Skeletal muscle tissue (tissue), 4 donors: ENCODE data around the gene ATG2A. TPM values are rescaled to one million over a fixed set of nuclear protein-coding genes. Genes with fewer than 3 reads are reported as not detected.

ENCODE experiments used
- H3K27ac ChIP-seq: one replicate; pipeline ENCODE4 v1.7.0; 2013; ENCODE audit warnings: mild to moderate bottlenecking, low read depth, low read length, inconsistent platforms
- H3K27me3 ChIP-seq, 3 donors: one replicate each; pipeline ENCODE4 v1.7.0; 2013; ENCODE audit warnings: low read length in 3 of 3; ENCODE audit not compliant: control insufficient read depth in 3 of 3, insufficient read depth in 3 of 3
- H3K36me3 ChIP-seq, 3 donors: one replicate each; pipeline ENCODE4 v1.7.0; 2013; ENCODE audit warnings: low read length in 3 of 3; ENCODE audit not compliant: control insufficient read depth in 3 of 3, insufficient read depth in 3 of 3
- H3K4me1 ChIP-seq, 3 donors: one replicate each; pipeline ENCODE4 v1.7.0; 2013; ENCODE audit warnings: low read length in 3 of 3, mild to moderate bottlenecking in 3 of 3; ENCODE audit not compliant: control insufficient read depth in 3 of 3, insufficient read depth in 3 of 3
- H3K4me3 ChIP-seq, 3 donors: one replicate each; pipeline ENCODE4 v1.7.0; 2013; ENCODE audit warnings: low read length in 3 of 3
- H3K9ac ChIP-seq, 3 donors: one replicate each; pipeline ENCODE4 v1.7.0; 2013; ENCODE audit warnings: low read length in 3 of 3, mild to moderate bottlenecking in 3 of 3, moderate library complexity in 2 of 3, low read depth in 1 of 3
- H3K9me3 ChIP-seq, 3 donors: one replicate each; pipeline ENCODE4 v1.7.0; 2013; ENCODE audit warnings: low read length in 3 of 3; ENCODE audit not compliant: control insufficient read depth in 3 of 3
- total RNA-seq: library from RNA; depleted of rRNA; stranded (reverse); fragments of >200 nt; gene quantifications from one replicate; pipeline ENCODE4 v1.2.3, GENCODE V29; 2014
- donor health status: Osteomylitis.

ATG2A gene
- total RNA-seq, 1 donor from 2014 or later, result 3.1 TPM

- peak overlapping the region in 1 of 3 donors; percentile 23 for H3K4me3 ChIP-seq
- no peaks in the 10 kb centered on the region for H3K9me3 ChIP-seq
- H3K4me1 ChIP-seq, result peaks cover 78 to 84% (median 79%) of the 10 kb centered on the region in 3 donors
- H3K9ac ChIP-seq, result no peak overlapping the region
- peak overlapping the region; percentile 95 for H3K27ac ChIP-seq
- no peaks in the 10 kb centered on the region for H3K27me3 ChIP-seq
- peaks cover 0 to 2% (median 0%) of the 10 kb centered on the region in 3 donors for H3K36me3 ChIP-seq
Measured at GRCh38 chr11:64866173-64866491, 50.9 kb downstream of the ATG2A start.

- Histone ChIP-seq H3K27ac (peak overlapping the region; percentile 95), H3K27me3 (no peaks in the 10 kb centered on the region), H3K36me3 (peaks cover 0 to 2% (median 0%) of the 10 kb centered on the region in 3 donors), H3K4me1 (peaks cover 72 to 80% (median 75%) of the 10 kb centered on the region in 3 donors), H3K4me3 (peak overlapping the region; percentile 23 to 54 (median 49)), H3K9ac (peak overlapping the region; percentile 64 to 82 (median 80)), H3K9me3 (no peaks in the 10 kb centered on the region)
Measured at GRCh38 chr11:64865286-64866172, 51.5 kb downstream of the ATG2A start.

- Histone ChIP-seq H3K4me1 (peaks cover 66 to 75% (median 72%) of the 10 kb centered on the region in 3 donors), H3K27ac (peak overlapping the region; percentile 95), H3K9me3 (no peaks in the 10 kb centered on the region), H3K4me3 (peak overlapping the region; percentile 15 to 58 (median 54)), H3K27me3 (no peaks in the 10 kb centered on the region), H3K9ac (peak overlapping the region; percentile 64 to 82 (median 80)), H3K36me3 (peaks cover 0 to 5% (median 2%) of the 10 kb centered on the region in 3 donors)
Measured at GRCh38 chr11:64864473-64865285, 52.3 kb downstream of the ATG2A start.

- Histone ChIP-seq H3K36me3 (peaks cover 0 to 9% (median 2%) of the 10 kb centered on the region in 3 donors), H3K9me3 (no peaks in the 10 kb centered on the region), H3K9ac (peak overlapping the region; percentile 64 to 82 (median 80)), H3K27me3 (no peaks in the 10 kb centered on the region), H3K27ac (peak overlapping the region; percentile 95), H3K4me1 (peaks cover 66 to 75% (median 72%) of the 10 kb centered on the region in 3 donors), H3K4me3 (peak overlapping the region; percentile 27 to 58 (median 38))
Measured at GRCh38 chr11:64864135-64864472, 52.9 kb downstream of the ATG2A start.

- Histone ChIP-seq H3K4me1 (peaks cover 66 to 75% (median 72%) of the 10 kb centered on the region in 3 donors), H3K36me3 (peaks cover 0 to 9% (median 2%) of the 10 kb centered on the region in 3 donors), H3K9ac (peak overlapping the region; percentile 64 to 82 (median 80)), H3K4me3 (peak overlapping the region; percentile 30 to 58 (median 38)), H3K9me3 (no peaks in the 10 kb centered on the region), H3K27me3 (no peaks in the 10 kb centered on the region), H3K27ac (peak overlapping the region; percentile 95)
Measured at GRCh38 chr11:64863391-64864060, 53.5 kb downstream of the ATG2A start.

- peak overlapping the region in 2 of 3 donors; percentile 30 to 58 for H3K4me3 ChIP-seq
- peak overlapping the region; percentile 95 for H3K27ac ChIP-seq
Measured at GRCh38 chr11:64862987-64863390, 54.0 kb downstream of the ATG2A start.

GRCh38 chr11:64861227-64861975 lies 55.6 kb downstream of the ATG2A start:
- Histone ChIP-seq H3K27ac (no peak overlapping the region), H3K4me3 (no peak overlapping the region), H3K9ac (no peak overlapping the region), H3K4me1 (peaks cover 71 to 81% (median 80%) of the 10 kb centered on the region in 3 donors), H3K27me3 (no peaks in the 10 kb centered on the region), H3K9me3 (no peaks in the 10 kb centered on the region), H3K36me3 (peaks cover 0 to 9% (median 2%) of the 10 kb centered on the region in 3 donors)

More at GRCh38 chr11:64862987-64863390, 54.0 kb downstream of the ATG2A start:
- H3K4me1 ChIP-seq, result peaks cover 64 to 74% (median 71%) of the 10 kb centered on the region in 3 donors
- peak overlapping the region; percentile 40 to 82 (median 80) for H3K9ac ChIP-seq
- no peaks in the 10 kb centered on the region for H3K9me3 ChIP-seq
- peaks cover 0 to 9% (median 2%) of the 10 kb centered on the region in 3 donors for H3K36me3 ChIP-seq
- H3K27me3 ChIP-seq, result no peaks in the 10 kb centered on the region

GRCh38 chr11:64859542-64860414 lies 57.2 kb downstream of the ATG2A start:
- Histone ChIP-seq H3K9ac (peak overlapping the region; percentile 67 to 90 (median 72)), H3K4me3 (no peak overlapping the region), H3K27me3 (no peaks in the 10 kb centered on the region), H3K27ac (peak overlapping the region; percentile 89), H3K4me1 (peaks cover 74 to 84% (median 82%) of the 10 kb centered on the region in 3 donors), H3K9me3 (no peaks in the 10 kb centered on the region), H3K36me3 (peaks cover 0 to 10% (median 2%) of the 10 kb centered on the region in 3 donors)
